GM18505 (cell line): ENCODE data around the gene ZFP36L1.
"Not testable (repeated sequence)": the region's sequence is repeated elsewhere in the genome, so short reads cannot be mapped to it uniquely, and the experiment has no call there.

ENCODE experiments used
- ATAC-seq: cut with Tn5 transposase; IDR thresholded peaks from one replicate; pipeline ENCODE4 v1.9.1; 2021; ENCODE audit not compliant: unreplicated experiment
- POLR2A ChIP-seq: IDR thresholded peaks from 4 replicates; pipeline ENCODE4 v1.6.1; 2011; ENCODE audit warnings: borderline replicate concordance; ENCODE audit not compliant: insufficient read depth, insufficient read length; ENCODE audit errors: extremely low read depth

The ZFP36L1 gene

DNA sequence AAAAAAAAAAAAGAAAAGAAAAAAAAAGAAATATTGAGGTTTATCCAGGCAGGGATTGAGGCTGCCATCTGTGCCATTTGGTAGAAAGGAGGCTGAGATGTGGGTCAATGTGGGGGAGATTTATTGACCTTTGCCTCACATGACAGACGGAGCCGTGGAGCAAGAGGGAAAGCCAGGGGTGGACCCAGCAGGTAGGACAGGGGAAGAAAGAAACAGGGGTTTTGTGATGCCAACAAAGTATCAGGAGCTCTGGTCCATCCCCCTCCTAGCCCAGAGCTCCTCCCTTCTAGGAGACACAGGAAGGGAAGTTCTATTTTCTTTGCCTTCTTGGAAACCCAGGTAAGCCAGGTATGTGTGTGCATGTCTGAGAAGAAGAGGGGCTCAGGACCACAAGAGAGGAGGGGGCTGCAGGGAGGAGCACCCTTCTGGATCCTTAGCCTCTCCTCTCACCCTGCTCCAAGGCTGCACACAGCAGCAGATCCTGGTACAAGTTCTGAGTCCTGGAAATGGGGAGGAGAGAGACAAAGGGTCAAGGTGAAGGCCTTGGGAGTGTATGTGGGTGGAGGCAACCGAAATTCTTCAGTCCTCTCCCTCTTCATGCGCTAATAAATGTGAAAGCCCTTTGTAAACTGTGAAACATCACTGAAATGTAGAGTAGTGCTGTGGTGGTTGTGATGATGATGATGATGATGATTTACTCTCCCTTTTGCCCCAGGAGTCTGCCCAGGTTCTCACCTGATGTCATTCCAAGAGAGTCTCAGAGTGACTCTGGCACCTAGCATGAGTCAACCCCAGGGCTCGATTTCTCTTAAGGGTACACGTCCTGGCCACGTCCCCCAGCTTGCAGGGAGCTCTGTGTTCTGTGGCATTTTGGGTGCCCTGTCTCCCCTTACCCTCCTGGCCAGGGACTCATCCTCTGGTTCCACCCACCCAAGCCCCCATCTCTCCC, 26.3 kb downstream of the ZFP36L1 start:
- TF ChIP-seq POLR2A: no peak
- no peak for ATAC-seq

DNA sequence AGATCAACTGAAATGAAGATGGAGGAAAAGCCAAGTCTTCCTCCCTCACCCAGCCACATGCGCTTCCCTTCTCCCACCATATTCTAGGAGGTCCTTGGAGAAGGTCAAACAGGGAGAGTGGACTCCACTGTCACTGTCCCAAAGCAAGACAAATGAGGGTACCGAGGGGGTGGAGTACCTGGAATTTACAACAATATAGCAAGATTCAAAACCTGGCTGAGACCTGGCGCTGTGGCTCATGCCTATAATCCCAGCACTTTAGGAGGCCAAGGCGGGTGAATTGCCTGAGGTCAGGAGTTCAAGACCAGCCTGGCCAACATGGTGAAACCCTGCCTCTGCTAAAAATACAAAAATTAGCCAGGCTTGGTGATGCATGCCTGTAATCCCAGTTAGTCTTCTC, 29.0 kb downstream of the ZFP36L1 start:
- ATAC-seq: not testable (repeated sequence)

DNA sequence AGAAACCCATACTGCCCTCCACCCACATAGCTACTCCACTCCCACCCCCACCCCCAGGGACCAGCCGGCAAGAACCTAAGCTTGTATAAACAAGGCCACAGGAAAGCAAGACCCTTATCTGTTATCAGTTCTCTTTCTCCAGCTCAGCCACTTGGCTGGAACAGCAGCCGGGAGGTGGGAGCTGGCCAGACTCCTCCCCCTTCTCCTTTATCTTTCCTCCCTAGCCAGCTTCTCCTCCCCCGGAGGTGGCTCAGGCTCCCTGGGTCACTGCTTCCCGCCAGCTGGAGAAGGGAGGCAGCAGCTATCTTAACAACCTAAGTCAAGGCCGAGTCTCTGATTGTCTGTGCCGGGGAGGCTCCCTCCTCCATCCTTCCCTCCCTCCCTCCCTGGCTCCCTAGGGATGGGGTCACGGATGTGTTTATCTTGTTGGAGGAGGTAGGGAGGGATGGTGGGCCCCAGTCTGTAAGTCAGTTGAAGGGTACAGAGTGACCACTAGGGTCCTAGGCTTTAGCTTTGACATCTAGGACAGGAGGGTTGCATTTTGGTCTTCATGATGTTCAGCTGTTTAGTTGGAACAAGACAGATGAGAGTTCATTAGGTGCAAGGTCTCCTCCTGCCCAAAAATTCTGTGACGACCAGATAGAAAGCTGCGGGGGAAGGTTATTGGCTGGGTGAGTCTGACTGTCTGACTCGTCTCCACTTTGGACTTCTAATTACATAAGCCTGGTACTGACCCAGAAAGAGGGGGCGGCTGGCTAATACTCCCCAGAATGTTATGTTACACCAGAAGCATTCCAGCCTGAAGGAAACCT, 29.7 kb downstream of the ZFP36L1 start:
- ATAC-seq: no peak
- no peak for TF ChIP-seq POLR2A

DNA sequence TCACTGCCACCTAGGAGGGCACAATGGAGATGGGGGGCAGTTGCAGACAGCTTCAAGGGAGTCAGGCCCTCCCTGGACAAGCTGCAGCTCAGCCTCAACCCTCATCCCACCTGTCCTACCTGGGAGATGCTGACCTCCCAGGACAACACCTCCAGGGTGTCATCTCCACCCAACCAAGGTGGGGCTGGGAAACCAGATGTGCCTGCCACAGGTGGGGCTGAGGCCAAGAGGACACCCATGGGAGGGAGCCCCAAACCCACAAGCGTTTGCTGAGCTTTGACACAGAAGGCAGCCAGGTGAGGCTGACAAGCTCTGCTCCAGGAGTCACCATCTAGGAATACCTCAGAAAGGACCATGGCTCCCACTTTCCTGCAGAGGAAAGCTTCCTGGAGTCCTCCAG, 31.5 kb downstream of the ZFP36L1 start:
- TF ChIP-seq POLR2A: no peak
- no peak for ATAC-seq

DNA sequence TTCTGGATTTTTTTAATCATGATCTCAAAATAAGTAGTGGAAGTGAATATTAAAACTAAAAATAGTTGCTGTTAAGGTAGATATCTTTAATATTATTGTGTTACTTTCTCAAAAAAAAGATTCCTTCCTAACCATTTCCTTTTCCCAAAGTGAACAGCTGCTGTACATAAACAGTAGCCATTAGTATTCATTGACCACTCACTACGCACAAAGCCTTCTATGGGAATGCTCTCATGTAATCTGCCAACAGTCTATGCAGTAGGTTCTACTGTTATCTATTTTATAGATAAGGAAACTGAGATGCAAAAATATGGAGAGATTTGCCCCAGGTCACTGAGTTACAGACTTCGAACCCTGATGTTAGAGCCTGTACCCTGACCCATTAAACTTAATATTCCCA, 32.1 kb downstream of the ZFP36L1 start:
- ATAC-seq: no peak
- no peak for TF ChIP-seq POLR2A

DNA sequence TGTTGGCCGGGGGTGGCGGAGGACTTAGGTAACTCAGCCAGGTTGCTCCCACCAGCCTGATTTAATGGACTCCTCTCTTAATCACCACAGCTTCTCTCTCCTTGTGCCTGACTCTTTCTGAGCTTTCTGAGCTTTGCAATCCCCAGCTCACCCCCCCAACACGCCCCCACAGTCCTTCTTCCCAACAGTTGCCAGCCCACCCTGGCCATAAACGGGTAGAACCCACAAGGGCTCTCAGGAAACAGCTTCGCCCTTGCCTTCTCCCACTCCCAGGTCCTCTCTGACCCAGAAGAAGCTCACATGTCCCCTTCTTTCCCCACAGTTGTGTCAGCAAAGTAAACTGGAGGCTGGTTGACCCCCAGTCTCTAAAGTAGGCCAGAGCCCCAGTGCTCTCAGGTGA, 32.9 kb downstream of the ZFP36L1 start:
- ATAC-seq: no peak
- no peak for TF ChIP-seq POLR2A

DNA sequence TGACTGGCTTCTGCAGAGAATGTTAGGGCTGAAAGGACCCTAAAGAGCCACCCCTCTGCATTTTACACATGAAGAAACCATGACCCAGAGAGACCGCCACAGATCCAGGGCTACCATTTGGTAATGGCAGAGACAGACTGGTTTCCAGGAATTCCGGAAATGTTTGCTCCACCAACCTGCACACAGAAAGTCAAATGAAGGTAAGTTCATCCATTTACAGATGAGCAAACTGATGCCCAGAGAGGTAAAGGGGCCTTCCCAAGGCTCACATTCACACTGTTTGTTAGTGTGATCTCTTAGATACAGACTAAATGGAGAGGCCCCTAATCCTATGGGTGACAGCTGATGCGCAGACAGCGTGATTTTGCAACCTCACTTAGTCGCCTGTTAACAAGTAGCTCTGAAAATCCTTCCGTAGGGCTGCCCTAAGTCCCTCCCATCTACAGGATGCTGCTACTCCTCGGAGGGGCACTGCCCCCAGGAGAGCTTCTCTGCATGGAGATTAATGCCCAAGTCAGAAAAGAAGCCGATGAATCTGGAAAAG, 33.8 kb downstream of the ZFP36L1 start:
- no peak for TF ChIP-seq POLR2A

DNA sequence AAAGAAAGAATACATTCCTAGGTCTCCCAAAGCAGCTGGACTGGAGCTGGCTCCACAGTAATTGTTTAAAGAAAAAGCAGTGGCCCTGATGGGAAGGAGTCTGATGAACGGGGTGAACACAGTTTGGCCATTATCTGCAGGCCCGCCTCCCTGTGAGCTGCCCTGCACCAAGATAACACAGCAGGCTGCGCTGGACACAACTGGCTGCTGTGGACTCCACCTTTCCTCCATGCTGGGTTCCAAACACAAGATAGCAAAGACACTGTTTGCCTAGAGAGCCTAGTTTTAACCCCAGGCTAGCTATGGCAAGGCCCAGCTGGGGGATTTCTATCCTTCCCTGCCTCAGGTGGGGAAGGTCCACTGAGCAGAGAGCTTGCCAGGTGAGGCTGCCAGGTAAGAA, 34.6 kb downstream of the ZFP36L1 start:
- no peak for ATAC-seq

More for the DNA sequence above, 33.8 kb downstream of the ZFP36L1 start:
- no peak for ATAC-seq

DNA sequence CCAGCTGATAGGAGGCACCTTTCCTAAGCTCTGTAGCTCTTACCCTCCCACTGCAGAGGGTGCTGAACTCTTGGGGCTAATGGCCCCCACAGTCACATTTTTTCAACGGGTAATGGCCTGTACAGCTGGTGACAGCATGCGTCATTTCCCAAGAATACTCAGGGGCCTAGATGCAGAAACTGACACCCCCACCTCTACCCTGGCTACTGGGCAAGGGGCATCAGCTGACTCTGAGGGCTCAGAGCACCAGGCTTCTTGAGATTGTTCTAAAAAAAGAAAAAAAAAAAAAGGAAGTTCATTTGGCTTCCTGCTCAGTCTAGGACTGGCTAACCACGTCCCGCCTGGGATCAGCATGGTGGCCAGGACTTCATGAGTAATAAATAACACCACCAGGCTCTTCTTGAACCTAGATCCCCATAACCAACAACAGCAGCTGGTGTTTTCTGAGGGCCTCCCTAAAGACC, 35.2 kb downstream of the ZFP36L1 start:
- no peak for TF ChIP-seq POLR2A

More for the DNA sequence above, 34.6 kb downstream of the ZFP36L1 start:
- no peak for TF ChIP-seq POLR2A

DNA sequence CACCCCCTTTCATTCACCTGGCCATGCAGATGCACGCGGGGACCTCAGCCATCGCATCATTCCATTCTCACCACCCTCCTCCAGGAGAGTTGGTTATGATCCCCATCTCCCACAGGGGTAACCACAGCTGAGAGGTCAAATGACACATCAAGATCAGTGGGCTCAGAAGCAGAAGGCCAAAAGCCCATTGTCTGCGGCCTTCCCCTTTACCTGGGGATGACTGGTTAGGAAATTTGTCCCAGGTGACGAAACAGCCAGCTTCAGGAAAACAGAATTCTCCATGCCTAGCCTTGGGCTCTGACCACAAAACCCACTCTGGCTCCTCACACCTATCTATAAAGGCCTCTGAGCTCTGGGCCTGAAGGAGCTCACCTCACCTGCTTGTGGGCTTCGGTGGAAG, 36.1 kb downstream of the ZFP36L1 start:
- TF ChIP-seq POLR2A: no peak
- ATAC-seq: no peak

More for the DNA sequence above, 35.2 kb downstream of the ZFP36L1 start:
- ATAC-seq: no peak

DNA sequence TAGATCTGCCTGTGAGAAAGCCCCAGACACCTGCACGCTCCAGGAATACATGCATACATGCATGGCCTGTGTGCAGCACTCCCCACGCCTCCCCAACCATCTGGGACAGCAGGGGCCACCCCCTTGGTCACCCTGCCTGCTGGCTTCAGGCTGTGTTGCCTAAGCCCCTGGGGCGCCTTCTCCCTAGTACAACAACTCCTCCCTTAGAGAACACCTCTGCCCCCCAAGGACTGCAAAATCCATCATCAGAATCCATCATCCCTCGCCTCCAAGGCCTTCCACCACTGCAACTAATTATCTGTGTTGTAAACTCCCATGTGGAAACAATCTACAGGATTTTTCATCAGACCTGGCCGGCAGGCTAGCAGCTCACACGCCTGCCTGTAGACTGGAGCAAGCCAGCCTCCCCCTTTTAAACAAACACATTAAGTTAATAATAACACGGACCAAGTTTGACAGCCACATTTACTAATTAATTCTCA, 36.8 kb downstream of the ZFP36L1 start:
- ATAC-seq: no peak
- no peak for TF ChIP-seq POLR2A

DNA sequence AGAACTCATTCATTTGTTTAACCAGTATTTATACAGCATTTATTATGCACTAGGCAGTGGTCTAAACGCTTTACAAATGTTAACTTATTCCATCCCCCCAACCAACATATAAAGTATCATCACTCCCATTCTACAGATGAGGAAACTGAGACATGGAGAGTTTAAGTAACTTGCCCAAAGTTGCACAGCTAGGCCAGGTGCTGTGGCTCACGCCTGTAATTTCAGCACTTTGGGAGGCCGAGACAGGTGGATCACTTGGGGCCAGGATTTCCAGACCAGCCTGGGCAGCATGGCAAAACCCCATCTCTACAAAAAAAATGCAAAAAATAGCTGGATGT, 37.9 kb downstream of the ZFP36L1 start:
- ATAC-seq: no peak
- TF ChIP-seq POLR2A: no peak

DNA sequence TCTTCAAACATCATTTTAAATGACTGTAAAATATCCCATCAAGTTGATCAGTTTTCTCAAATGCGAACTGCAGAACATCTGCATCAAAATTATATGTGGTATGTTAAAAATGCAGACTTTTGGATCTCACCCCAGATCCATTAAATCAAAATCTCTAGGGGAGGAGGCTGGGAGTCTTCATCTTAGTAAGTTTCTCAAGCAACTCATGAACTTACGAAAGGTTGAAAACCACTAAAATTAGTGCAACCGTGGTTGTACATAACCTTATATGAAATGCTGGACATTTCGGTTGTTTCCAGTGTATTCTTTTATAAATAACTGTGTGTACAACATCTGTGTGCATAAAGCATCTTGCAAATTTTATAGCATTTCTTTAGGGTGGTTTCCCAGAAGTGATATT, 39.2 kb downstream of the ZFP36L1 start:
- ATAC-seq: no peak
- TF ChIP-seq POLR2A: no peak

DNA sequence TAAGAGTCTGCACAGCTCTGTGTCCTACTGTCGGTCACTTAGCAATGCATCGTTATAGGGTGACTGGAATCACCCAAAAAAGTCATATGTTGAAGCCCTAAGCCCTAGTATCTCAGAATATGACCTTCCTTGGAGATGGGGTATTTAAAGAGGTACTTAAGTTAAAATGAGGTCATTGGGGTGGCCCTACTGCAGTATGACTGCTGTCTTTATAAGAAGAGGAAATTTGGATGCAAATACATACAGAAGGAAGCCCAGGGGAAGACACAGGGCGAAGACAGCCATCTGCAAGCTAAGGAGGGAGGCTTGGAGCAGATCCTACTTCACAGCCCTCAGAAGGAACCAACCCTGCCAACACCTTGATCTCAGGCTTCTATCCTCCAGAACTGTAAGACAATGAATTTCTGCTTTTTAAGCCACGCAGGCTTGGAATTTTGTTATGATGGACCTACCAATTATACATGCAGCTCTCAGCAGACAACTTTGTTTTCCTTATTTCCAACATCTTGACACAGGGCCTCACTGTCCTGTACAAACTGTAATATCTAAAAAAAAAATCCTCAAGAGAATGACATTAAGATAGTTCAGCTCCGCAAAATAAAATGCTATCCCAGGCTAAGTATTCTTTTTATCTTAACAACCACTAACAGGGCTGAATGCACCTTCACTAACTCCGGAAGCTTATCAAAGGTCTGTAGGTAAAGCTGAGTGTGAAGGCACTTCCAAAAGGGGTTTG, 40.4 kb downstream of the ZFP36L1 start:
- TF ChIP-seq POLR2A: no peak
- ATAC-seq: no peak
